Measurements from ENCODE around the gene KLF5. TPM values are rescaled to one million over a fixed set of nuclear protein-coding genes. Genes with fewer than 3 reads are reported as not detected.
A peak's percentile ranks its signal among the peaks of the same experiment; 100 is the strongest.

Gene KLF5
- total and polyA plus RNA-seq, 2 donors (not counting 1 experiment from before 2014, with no cell fraction given) = 0.83 to 3.3 TPM

DNA sequence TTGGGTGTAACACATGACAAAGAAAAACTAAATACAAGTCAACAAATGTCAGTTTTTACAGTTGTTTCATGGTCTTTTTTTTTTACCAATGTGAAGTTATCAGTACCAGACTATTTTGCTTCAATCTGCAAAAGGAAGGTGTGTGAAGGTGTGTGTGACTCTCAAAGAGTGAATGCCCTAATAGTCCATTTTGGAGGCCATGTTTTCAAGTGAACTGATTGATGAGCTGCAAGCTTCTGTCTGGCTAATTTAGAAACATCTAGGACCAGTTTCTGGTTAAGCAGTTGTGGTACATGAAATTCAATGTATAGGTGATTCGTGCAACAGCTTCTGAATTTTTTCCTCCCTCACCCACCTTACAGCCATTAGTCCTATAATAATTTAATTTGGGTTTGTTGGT lies 16.1 kb downstream of the KLF5 start:
- H3K79me2 ChIP-seq (ENCODE audit: control insufficient read depth, insufficient read depth, low read length) = no peaks in the 10 kb centered on the region
- no peak overlapping the region for H3K27ac ChIP-seq (ENCODE audit: insufficient read depth, low read length)
- H3K9ac ChIP-seq (ENCODE audit: insufficient read depth, low read length) = no peak overlapping the region
- no peaks in the 10 kb centered on the region for H3K4me1 ChIP-seq (ENCODE audit: control insufficient read depth, extremely low read depth, insufficient read depth, low read length)
- TF ChIP-seq, protein P1, sequence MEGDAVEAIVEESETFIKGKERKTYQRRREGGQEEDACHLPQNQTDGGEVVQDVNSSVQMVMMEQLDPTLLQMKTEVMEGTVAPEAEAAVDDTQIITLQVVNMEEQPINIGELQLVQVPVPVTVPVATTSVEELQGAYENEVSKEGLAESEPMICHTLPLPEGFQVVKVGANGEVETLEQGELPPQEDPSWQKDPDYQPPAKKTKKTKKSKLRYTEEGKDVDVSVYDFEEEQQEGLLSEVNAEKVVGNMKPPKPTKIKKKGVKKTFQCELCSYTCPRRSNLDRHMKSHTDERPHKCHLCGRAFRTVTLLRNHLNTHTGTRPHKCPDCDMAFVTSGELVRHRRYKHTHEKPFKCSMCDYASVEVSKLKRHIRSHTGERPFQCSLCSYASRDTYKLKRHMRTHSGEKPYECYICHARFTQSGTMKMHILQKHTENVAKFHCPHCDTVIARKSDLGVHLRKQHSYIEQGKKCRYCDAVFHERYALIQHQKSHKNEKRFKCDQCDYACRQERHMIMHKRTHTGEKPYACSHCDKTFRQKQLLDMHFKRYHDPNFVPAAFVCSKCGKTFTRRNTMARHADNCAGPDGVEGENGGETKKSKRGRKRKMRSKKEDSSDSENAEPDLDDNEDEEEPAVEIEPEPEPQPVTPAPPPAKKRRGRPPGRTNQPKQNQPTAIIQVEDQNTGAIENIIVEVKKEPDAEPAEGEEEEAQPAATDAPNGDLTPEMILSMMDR (conservative IDR thresholded peaks at IDR 0.05 in 1 of 2, IDR thresholded peaks at IDR 0.05 in 1 of 2; ENCODE audit: low read depth in 1 of 2, low read length in 2 of 2) = no peak
- H2AFZ ChIP-seq (ENCODE audit: low read length) = no peak overlapping the region
- no peaks in the 10 kb centered on the region for H3K9me3 ChIP-seq (ENCODE audit: control insufficient read depth, insufficient read depth, low read depth, low read length)
- DNase-seq (ENCODE audit: low read depth in 2 of 2) = no peak
- no peaks in the 10 kb centered on the region for H4K20me1 ChIP-seq (ENCODE audit: control insufficient read depth, extremely low read depth, insufficient read depth, low read length)
- H3K27me3 ChIP-seq (ENCODE audit: control insufficient read depth, insufficient read depth, low read length) = no peaks in the 10 kb centered on the region
- no peaks in the 10 kb centered on the region for H3K36me3 ChIP-seq (ENCODE audit: control insufficient read depth, insufficient read depth, low read length)
- H3K4me3 ChIP-seq (replicated peaks in 1 of 4; ENCODE audit: control extremely low read depth in 1 of 4, insufficient read depth in 1 of 4, low read depth in 3 of 4, low read length in 4 of 4) = no peak overlapping the region
- no peak overlapping the region for H3K4me2 ChIP-seq (ENCODE audit: extremely low read depth, insufficient read depth, low read length)

DNA sequence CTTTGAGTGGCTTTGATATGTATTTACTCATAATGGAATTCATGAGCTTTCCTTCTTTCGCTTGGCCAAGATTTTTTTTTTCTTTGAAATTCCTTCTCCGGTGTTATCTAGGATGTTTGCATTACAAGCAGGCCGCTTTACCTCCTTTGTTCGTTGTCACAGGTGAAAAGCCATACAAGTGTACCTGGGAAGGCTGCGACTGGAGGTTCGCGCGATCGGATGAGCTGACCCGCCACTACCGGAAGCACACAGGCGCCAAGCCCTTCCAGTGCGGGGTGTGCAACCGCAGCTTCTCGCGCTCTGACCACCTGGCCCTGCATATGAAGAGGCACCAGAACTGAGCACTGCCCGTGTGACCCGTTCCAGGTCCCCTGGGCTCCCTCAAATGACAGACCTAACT lies 16.7 kb downstream of the KLF5 start:
- no peak overlapping the region for H3K9ac ChIP-seq (ENCODE audit: insufficient read depth, low read length)
- peak overlapping the region in 1 of 4 experiments; percentile 33 for H3K4me3 ChIP-seq (replicated peaks in 1 of 4; ENCODE audit: control extremely low read depth in 1 of 4, insufficient read depth in 1 of 4, low read depth in 3 of 4, low read length in 4 of 4)
- H3K36me3 ChIP-seq (ENCODE audit: control insufficient read depth, insufficient read depth, low read length) = no peaks in the 10 kb centered on the region
- DNase-seq (ENCODE audit: low read depth in 2 of 2) = no peak
- H2AFZ ChIP-seq (ENCODE audit: low read length) = no peak overlapping the region
- no peak overlapping the region for H3K27ac ChIP-seq (ENCODE audit: insufficient read depth, low read length)
- H3K27me3 ChIP-seq (ENCODE audit: control insufficient read depth, insufficient read depth, low read length) = no peaks in the 10 kb centered on the region
- TF ChIP-seq, protein P1 (conservative IDR thresholded peaks at IDR 0.05 in 1 of 2, IDR thresholded peaks at IDR 0.05 in 1 of 2; ENCODE audit: low read depth in 1 of 2, low read length in 2 of 2) = no peak
- TF ChIP-seq EZH2 (IDR thresholded peaks at IDR 0.05; ENCODE audit: low read length, missing control alignments) = no peak
- no peaks in the 10 kb centered on the region for H4K20me1 ChIP-seq (ENCODE audit: control insufficient read depth, extremely low read depth, insufficient read depth, low read length)
- H3K79me2 ChIP-seq (ENCODE audit: control insufficient read depth, insufficient read depth, low read length) = no peaks in the 10 kb centered on the region
- no peak overlapping the region for H3K4me2 ChIP-seq (ENCODE audit: extremely low read depth, insufficient read depth, low read length)
- no peaks in the 10 kb centered on the region for H3K4me1 ChIP-seq (ENCODE audit: control insufficient read depth, extremely low read depth, insufficient read depth, low read length)
- no peaks in the 10 kb centered on the region for H3K9me3 ChIP-seq (ENCODE audit: control insufficient read depth, insufficient read depth, low read depth, low read length)

GRCh38 chr13:73075954-73076353 lies 17.1 kb downstream of the KLF5 start:
- no peaks in the 10 kb centered on the region for H3K27me3 ChIP-seq (ENCODE audit: control insufficient read depth, insufficient read depth, low read length)
- H3K9me3 ChIP-seq (ENCODE audit: control insufficient read depth, insufficient read depth, low read depth, low read length) = no peaks in the 10 kb centered on the region
- no peak for DNase-seq (ENCODE audit: low read depth in 2 of 2)
- no peaks in the 10 kb centered on the region for H3K36me3 ChIP-seq (ENCODE audit: control insufficient read depth, insufficient read depth, low read length)
- H3K27ac ChIP-seq (ENCODE audit: insufficient read depth, low read length) = no peak overlapping the region
- TF ChIP-seq, protein P1 (conservative IDR thresholded peaks at IDR 0.05 in 1 of 2, IDR thresholded peaks at IDR 0.05 in 1 of 2; ENCODE audit: low read depth in 1 of 2, low read length in 2 of 2) = no peak
- no peak overlapping the region for H2AFZ ChIP-seq (ENCODE audit: low read length)
- no peak overlapping the region for H3K9ac ChIP-seq (ENCODE audit: insufficient read depth, low read length)
- no peaks in the 10 kb centered on the region for H3K79me2 ChIP-seq (ENCODE audit: control insufficient read depth, insufficient read depth, low read length)
- peak overlapping the region in 1 of 4 experiments; percentile 33 for H3K4me3 ChIP-seq (replicated peaks in 1 of 4; ENCODE audit: control extremely low read depth in 1 of 4, insufficient read depth in 1 of 4, low read depth in 3 of 4, low read length in 4 of 4)
- no peaks in the 10 kb centered on the region for H3K4me1 ChIP-seq (ENCODE audit: control insufficient read depth, extremely low read depth, insufficient read depth, low read length)
- H3K4me2 ChIP-seq (ENCODE audit: extremely low read depth, insufficient read depth, low read length) = no peak overlapping the region
- no peaks in the 10 kb centered on the region for H4K20me1 ChIP-seq (ENCODE audit: control insufficient read depth, extremely low read depth, insufficient read depth, low read length)
